Activated T-helper 2 cell treated with anti-CD3 and anti-CD28 coated beads, Interferon-gamma antibody, Interleukin-2, Interleukin-4, amounts not matched to agents 10 μg/mL and 5 μg/mL and 100 μg/mL, durations not matched to agents 14 hours and 24 hours and 36 hours (primary cell): ENCODE results near the gene ANAPC10. TPM values are rescaled to one million over a fixed set of nuclear protein-coding genes. Genes with fewer than 3 reads are reported as not detected.

Experiments
- DNase-seq: peaks from one replicate; pipeline ENCODE4 v3.0.0; 2021; ENCODE audit warnings: low spot score
- H3K27ac Mint-ChIP-seq: one replicate; pipeline ENCODE4 v1.8.0; 2021; ENCODE audit warnings: mixed read lengths
- H3K27me3 Mint-ChIP-seq: one replicate; pipeline ENCODE4 v1.8.0; 2021; ENCODE audit warnings: low read depth, mixed read lengths
- H3K36me3 Mint-ChIP-seq: one replicate; pipeline ENCODE4 v1.8.0; 2021; ENCODE audit warnings: low read depth, mixed read lengths
- H3K4me1 Mint-ChIP-seq: one replicate; pipeline ENCODE4 v1.8.0; 2021; ENCODE audit warnings: low read depth, mixed read lengths
- H3K4me3 Mint-ChIP-seq: one replicate; pipeline ENCODE4 v1.8.0; 2021; ENCODE audit warnings: low read depth, mild to moderate bottlenecking, moderate library complexity, mixed read lengths
- H3K9me3 Mint-ChIP-seq: one replicate; pipeline ENCODE4 v1.8.0; 2021; ENCODE audit warnings: mixed read lengths
- intact Hi-C: fragments of 100-400 bp; cut with micrococcal nuclease; formaldehyde crosslinking; loops from one replicate; pipeline ENCODE4 v1.15.1; 2023
- total RNA-seq: library from RNA; stranded (reverse); gene quantifications from 2 replicates; pipeline ENCODE4 v1.2.3, GENCODE V29; 2022

Gene ANAPC10
- total RNA-seq, 1 donor from 2014 or later, result 28.0 TPM

DNA sequence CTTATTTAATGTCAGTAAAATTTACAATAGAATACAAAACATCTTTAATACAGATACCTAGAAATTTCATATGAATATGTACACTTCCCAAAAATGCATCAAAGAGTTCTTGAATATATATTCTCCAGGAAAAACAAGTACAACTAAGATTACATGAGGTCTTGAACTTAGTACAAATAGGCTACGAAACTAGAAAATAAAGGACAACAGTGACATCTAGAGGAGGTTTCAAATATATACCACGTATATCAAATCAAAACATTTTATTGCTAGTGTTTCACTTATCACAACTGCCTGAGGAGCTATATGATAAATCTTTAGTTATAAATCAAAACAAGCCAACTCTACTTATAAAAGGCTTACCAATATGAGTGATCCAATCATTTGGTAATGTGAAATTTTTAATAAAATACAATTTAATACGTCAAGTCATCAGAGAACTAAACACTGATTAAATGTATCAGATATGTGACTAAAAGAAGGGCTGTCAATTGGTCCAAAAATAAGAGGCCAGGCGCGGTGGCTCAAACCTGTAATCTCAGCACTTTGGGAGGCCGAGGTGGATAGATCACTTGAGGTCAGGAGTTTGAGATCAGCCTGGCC is 36.6 kb downstream of the ANAPC10 start:
- no peaks in the 10 kb centered on the region for H3K9me3 Mint-ChIP-seq
- H3K4me1 Mint-ChIP-seq, result peaks cover 24% of the 10 kb centered on the region
- no peaks in the 10 kb centered on the region for H3K27me3 Mint-ChIP-seq
- no peak for DNase-seq
- H3K27ac Mint-ChIP-seq, result no peak overlapping the region
- H3K4me3 Mint-ChIP-seq, result no peak overlapping the region
- peaks cover 16% of the 10 kb centered on the region for H3K36me3 Mint-ChIP-seq
- intact Hi-C loops, result loop anchor here (1.0 to 10.0 kb wide), 4 partner anchors 274 to 887 kb away; partner anchors contain the start of gene HHIP

DNA sequence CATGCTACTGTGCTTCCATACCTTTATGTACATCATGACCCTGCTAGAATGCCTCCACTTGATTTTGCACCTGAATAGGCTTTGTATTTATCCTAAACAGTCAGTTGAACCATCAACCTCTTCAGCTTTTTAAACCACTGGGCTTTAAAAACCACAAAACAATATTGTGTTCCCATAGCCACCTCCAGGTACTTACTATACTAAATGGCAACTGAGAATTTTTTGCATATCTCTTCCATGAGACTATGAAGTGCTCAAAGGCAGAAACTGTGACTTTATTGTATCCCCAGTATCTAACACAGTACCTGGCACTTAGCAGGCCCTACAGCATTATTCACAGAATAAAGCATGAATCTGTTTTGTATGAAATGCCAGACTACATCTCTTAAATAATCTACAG is 39.7 kb downstream of the ANAPC10 start:
- DNase-seq, result no peak
- Mint-ChIP-seq H3K4me3 (no peak overlapping the region), H3K27me3 (no peaks in the 10 kb centered on the region), H3K4me1 (peaks cover 30% of the 10 kb centered on the region), H3K27ac (no peak overlapping the region), H3K9me3 (no peaks in the 10 kb centered on the region), H3K36me3 (peaks cover 21% of the 10 kb centered on the region)
- intact Hi-C loops, result no loop called here

DNA sequence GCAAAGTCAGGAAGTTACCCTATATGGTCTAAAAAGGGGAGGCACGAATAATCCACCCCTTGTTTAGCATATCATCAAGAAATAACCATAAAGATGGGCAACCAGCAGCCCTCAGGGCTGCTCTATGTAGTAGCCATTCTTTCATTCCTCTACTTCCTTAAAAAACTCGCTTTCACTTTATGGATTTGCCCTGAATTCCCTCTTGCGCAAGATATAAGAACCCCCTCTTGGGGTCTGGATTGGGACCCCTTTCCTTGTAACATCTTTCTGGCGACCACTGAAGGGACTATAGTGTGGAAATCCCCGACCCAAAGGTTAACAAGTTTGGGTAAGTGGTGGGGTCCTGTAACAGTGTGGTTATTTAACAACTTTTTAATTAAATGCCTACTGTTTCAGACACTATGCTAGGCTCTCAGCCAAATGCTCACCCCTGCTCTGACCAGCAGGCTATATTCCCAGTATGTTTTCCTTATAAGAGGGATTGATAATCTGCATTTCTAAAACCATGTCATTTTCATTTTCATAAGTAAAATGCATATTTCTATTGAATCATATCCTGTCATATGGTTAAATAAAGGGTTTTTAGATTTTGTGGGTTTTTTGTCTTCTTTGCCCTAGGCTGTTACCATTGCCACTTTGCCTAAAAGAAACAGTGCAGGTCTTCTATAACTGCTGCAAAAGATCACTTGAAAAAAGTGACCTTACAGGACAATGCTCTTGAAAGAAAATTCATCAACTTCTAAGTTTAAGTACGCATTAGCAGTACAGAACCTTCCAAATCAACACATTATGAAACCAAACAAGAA is 41.5 kb downstream of the ANAPC10 start:
- peaks cover 30% of the 10 kb centered on the region for H3K4me1 Mint-ChIP-seq
- H3K9me3 Mint-ChIP-seq, result no peaks in the 10 kb centered on the region
- DNase-seq, result no peak
- intact Hi-C loops, result no loop called here
- peaks cover 16% of the 10 kb centered on the region for H3K36me3 Mint-ChIP-seq
- peak overlapping the region; percentile 60 for H3K27ac Mint-ChIP-seq
- H3K27me3 Mint-ChIP-seq, result no peaks in the 10 kb centered on the region
- no peak overlapping the region for H3K4me3 Mint-ChIP-seq

DNA sequence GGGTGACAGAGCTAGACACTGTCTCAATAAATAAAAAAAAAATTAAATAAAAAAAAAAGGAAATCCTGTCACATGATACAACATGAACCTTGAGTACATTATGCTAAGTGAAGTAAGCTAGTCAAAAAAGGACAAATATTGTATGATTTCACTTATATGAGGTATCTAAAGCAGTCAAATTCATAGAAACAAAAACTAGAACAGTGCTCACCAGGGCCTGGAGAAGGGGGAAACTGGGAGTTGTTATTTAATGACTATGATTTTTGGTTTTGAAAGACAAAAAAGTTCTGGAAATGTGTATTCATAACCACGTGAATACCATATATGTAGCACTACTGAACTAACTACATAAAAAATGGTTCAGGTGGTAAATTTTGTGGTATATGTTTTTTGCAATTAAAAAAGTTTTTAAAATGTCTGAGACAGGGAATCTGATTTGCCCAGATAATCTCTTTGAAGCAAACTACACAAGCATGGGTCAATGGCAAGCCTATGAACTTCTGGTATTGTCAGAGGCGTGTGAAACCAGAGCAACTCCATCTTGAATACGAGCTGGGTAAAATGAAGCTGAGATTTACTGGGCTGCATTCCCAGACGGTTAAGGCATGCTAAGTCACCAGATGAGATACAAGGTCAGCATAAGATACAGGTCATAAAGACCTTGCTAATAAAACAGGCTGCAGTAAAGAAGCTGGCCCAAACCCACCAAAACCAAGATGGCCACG is 42.3 kb downstream of the ANAPC10 start:
- DNase-seq, result no peak
- peaks cover 27% of the 10 kb centered on the region for H3K4me1 Mint-ChIP-seq
- intact Hi-C loops, result loop anchor here (1.0 kb wide), 1 partner anchor 36 kb away; no protein-coding TSS in a partner anchor
- no peaks in the 10 kb centered on the region for H3K27me3 Mint-ChIP-seq
- H3K9me3 Mint-ChIP-seq, result no peaks in the 10 kb centered on the region
- no peak overlapping the region for H3K4me3 Mint-ChIP-seq
- H3K36me3 Mint-ChIP-seq, result peaks cover 22% of the 10 kb centered on the region
- H3K27ac Mint-ChIP-seq, result no peak overlapping the region

DNA sequence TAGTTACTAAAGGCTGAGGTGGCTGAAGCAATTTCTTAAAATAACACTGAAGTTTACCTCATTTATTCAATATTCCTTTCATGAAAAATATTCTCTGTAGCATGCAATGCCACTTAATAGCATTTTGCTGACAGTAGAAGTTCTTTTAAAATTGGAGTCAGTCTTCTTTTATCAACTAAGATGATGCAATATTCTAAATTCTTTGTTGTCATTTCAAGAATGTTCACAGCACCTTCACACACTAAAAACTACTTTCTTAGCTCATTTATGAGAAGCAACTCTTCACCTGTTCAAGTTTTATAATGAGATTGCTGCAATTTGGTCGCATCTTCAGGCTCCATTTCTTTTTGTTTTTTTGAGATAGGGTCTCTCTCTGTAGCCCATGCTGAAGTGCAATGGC is 48.8 kb downstream of the ANAPC10 start:
- Mint-ChIP-seq H3K4me3 (no peak overlapping the region), H3K27me3 (no peaks in the 10 kb centered on the region), H3K36me3 (peaks cover 19% of the 10 kb centered on the region), H3K27ac (no peak overlapping the region), H3K4me1 (peaks cover 13% of the 10 kb centered on the region), H3K9me3 (no peaks in the 10 kb centered on the region)
- intact Hi-C loops, result no loop called here
- no peak for DNase-seq

DNA sequence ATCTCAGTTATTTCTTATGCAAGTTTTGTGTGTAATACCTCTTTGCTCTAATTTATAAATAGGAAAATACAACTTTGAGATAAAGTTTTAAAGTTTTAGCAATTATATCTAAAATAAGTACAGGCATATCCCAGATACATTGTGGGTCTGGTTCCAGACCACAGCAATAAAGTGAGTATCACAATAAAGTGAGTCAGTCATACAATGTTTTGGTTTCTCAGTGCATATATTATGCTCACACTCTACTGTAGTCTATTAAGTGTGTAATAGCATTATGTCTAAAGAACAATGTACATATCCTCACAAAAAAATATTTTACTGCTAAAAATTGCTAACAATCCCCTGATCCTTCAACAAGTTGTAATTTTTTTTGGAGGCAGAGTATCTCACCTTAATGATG is 49.2 kb downstream of the ANAPC10 start:
- H3K27me3 Mint-ChIP-seq, result no peaks in the 10 kb centered on the region
- no peak overlapping the region for H3K27ac Mint-ChIP-seq
- no peak for DNase-seq
- no peaks in the 10 kb centered on the region for H3K9me3 Mint-ChIP-seq
- peaks cover 19% of the 10 kb centered on the region for H3K36me3 Mint-ChIP-seq
- intact Hi-C loops, result no loop called here
- no peak overlapping the region for H3K4me3 Mint-ChIP-seq
- peaks cover 16% of the 10 kb centered on the region for H3K4me1 Mint-ChIP-seq

DNA sequence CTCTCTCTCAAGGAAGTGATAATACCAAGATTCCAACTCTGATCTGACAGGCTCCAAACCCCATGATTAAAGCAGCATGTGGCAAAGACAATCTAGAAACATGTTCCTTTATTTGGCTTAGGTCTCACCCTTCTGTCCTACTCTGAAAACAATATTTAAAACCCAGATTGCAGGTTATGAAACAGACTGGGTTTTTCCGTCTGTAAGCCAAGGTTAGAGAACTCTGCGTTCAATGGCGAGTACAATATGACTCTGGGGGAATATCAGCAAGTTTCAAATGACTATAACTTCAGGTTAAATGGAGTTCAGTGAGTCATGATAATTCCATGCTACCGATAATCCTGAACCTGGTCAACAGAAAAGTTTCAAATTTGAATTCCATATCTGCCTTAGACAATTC is 50.8 kb downstream of the ANAPC10 start:
- Mint-ChIP-seq H3K27me3 (no peaks in the 10 kb centered on the region), H3K4me3 (no peak overlapping the region), H3K27ac (no peak overlapping the region), H3K4me1 (peaks cover 16% of the 10 kb centered on the region), H3K9me3 (no peaks in the 10 kb centered on the region), H3K36me3 (peaks cover 19% of the 10 kb centered on the region)
- intact Hi-C loops, result no loop called here
- no peak for DNase-seq

DNA sequence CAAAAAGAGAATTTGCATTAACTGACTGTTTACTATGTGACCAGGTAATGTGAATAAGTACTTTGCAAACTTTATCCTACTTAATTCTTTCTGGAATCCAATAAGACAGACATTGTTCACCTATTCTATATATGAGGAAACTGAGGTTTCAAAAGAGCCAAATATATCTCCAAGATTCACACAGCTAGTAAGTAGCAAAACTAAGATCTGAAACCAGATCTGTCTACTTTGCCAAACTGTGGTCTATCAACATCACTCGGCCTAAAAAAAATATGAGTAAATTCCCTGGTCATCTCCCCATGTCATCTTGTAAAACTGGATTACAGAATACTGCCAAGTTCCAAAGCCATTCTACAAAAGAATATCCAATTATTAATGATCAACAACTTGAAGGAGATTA is 52.8 kb downstream of the ANAPC10 start:
- Mint-ChIP-seq H3K36me3 (peaks cover 12% of the 10 kb centered on the region), H3K27me3 (no peaks in the 10 kb centered on the region), H3K4me1 (peaks cover 18% of the 10 kb centered on the region), H3K9me3 (no peaks in the 10 kb centered on the region), H3K4me3 (no peak overlapping the region), H3K27ac (no peak overlapping the region)
- DNase-seq, result no peak
- intact Hi-C loops, result no loop called here

DNA sequence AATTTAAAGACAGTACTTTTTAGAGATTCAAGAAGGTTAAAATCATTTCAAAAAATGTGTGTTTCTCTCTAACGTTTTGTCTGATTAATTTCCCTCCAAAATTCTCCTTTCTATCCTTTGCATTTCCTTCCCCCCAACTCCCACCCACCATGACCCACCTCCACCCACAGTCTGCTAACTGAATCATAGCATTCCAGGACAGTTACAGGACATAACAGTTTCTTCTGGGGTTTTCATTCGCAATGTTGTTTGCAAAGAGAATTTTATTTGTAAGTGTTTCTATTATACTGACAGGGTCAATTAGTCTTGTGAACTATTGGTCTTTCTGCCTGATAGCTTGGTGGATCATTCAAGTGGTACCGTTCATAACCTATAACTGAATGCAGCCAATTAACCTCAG is 53.7 kb downstream of the ANAPC10 start:
- H3K4me1 Mint-ChIP-seq, result peaks cover 17% of the 10 kb centered on the region
- H3K27me3 Mint-ChIP-seq, result no peaks in the 10 kb centered on the region
- no peak overlapping the region for H3K27ac Mint-ChIP-seq
- H3K36me3 Mint-ChIP-seq, result peaks cover 14% of the 10 kb centered on the region
- H3K9me3 Mint-ChIP-seq, result no peaks in the 10 kb centered on the region
- DNase-seq, result no peak
- intact Hi-C loops, result no loop called here
- H3K4me3 Mint-ChIP-seq, result no peak overlapping the region

DNA sequence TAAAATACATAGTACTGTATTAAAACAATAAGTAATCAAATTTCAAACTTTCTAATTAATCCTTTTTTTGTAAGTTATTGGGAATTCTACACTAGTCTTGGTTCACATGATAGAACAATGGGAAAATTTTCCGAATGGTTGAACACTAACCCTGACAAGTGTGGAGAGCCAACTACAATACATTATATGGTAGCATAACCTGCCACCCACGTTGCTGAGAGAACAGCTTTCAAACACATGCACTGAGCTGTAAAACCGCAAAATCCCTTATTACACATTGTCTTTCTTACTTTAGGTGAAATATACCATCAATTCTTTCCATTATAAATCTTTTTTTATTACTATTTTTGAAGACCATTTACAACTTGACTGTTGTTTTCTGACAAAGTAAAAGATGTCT is 54.7 kb downstream of the ANAPC10 start:
- H3K36me3 Mint-ChIP-seq, result peaks cover 16% of the 10 kb centered on the region
- H3K4me3 Mint-ChIP-seq, result no peak overlapping the region
- DNase-seq, result no peak
- H3K27me3 Mint-ChIP-seq, result no peaks in the 10 kb centered on the region
- intact Hi-C loops, result no loop called here
- H3K27ac Mint-ChIP-seq, result no peak overlapping the region
- H3K4me1 Mint-ChIP-seq, result peaks cover 17% of the 10 kb centered on the region
- no peaks in the 10 kb centered on the region for H3K9me3 Mint-ChIP-seq

DNA sequence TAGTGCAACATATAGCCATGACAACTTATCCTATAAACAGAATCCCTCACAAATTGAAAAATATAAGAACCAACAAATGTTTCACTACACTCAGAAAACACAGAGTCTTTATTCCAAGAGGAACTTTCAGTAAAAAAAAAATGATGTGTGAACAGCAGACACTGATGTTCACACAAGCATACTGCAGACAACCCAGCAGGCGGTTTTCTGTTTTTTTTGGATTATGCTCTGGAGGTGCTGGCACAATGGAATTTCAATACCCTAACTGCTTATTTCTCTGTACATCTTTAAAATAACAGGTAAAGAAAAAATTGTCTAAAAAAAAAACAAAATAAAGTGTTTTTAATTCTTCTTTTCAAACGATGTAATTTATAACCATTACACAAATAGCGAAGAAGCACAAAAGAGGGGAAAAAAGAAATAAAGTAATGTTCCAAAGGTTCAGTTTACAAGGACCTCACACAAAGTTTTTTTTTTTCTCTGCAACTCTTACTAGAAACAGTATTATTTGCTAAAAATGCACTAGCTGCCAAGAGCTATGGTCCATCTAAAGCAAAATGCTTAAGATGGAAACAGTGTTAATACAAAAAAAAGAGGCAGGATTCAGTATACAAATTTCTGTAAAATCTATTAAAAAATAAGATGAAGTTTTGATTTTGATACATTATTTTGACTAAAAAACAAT is 55.3 kb downstream of the ANAPC10 start:
- intact Hi-C loops, result no loop called here
- Mint-ChIP-seq H3K36me3 (peaks cover 16% of the 10 kb centered on the region), H3K27me3 (no peaks in the 10 kb centered on the region), H3K4me1 (peaks cover 17% of the 10 kb centered on the region), H3K27ac (no peak overlapping the region), H3K9me3 (no peaks in the 10 kb centered on the region), H3K4me3 (no peak overlapping the region)
- no peak for DNase-seq

DNA sequence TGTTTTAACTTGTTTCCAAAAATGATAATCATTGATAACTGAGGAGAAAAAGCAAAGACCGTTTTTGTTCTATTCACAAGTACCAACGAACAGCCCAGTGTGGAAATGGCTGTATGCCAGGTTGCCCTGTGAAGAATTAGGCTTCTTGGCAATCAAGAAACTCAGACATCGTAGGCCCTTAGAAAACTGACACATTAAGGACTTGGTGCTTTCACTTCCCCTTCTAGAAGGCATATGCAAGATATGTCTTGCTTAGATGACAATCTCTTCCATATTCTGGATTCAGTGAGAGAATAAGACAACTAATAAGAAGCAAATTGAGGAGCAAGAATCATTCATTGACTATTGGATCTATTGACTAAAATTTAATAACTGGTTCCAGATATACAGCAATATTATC is 56.6 kb downstream of the ANAPC10 start:
- H3K4me1 Mint-ChIP-seq, result peaks cover 10% of the 10 kb centered on the region
- H3K36me3 Mint-ChIP-seq, result peaks cover 16% of the 10 kb centered on the region
- intact Hi-C loops, result no loop called here
- H3K9me3 Mint-ChIP-seq, result no peaks in the 10 kb centered on the region
- H3K27me3 Mint-ChIP-seq, result no peaks in the 10 kb centered on the region
- H3K27ac Mint-ChIP-seq, result no peak overlapping the region
- no peak for DNase-seq
- H3K4me3 Mint-ChIP-seq, result no peak overlapping the region
